Fibroblast of skin of back (primary cell): Measurements from ENCODE around the gene SH3PXD2A.
"Not testable (repeated sequence)": the region's sequence is repeated elsewhere in the genome, so short reads cannot be mapped to it uniquely, and the experiment has no call there.

Experiments used
- DNase-seq: peaks from one replicate; pipeline ENCODE4 v3.0.0-alpha.2; 2013

SH3PXD2A gene

GRCh38 chr10:103637927-103638557, 217.3 kb downstream of the SH3PXD2A start:
- DNase-seq = peak; percentile 39

- no peak for DNase-seq
These were observed 218.4 kb downstream of the SH3PXD2A start for GRCh38 chr10:103637011-103637410.

- no peak for DNase-seq
These were observed 218.9 kb downstream of the SH3PXD2A start for GRCh38 chr10:103636492-103636891.

GRCh38 chr10:103635580-103635979, 219.8 kb downstream of the SH3PXD2A start:
- DNase-seq = no peak

GRCh38 chr10:103633846-103634245, 221.5 kb downstream of the SH3PXD2A start:
- DNase-seq = no peak

GRCh38 chr10:103632871-103633270, 222.5 kb downstream of the SH3PXD2A start:
- DNase-seq = not testable (repeated sequence)

GRCh38 chr10:103632247-103632642, 223.1 kb downstream of the SH3PXD2A start:
- DNase-seq = no peak

- DNase-seq = no peak
These were observed 225.2 kb downstream of the SH3PXD2A start for GRCh38 chr10:103630156-103630555.

- DNase-seq = no peak
These were observed 225.8 kb downstream of the SH3PXD2A start for GRCh38 chr10:103629581-103629980.

- no peak for DNase-seq
These were observed 227.5 kb downstream of the SH3PXD2A start for GRCh38 chr10:103627893-103628292.

GRCh38 chr10:103627111-103627892, 228.1 kb downstream of the SH3PXD2A start:
- DNase-seq = no peak

GRCh38 chr10:103626178-103626577, 229.2 kb downstream of the SH3PXD2A start:
- no peak for DNase-seq

GRCh38 chr10:103622935-103623574, 232.3 kb downstream of the SH3PXD2A start:
- DNase-seq = no peak

- no peak for DNase-seq
These were observed 233.1 kb downstream of the SH3PXD2A start for GRCh38 chr10:103622286-103622685.

GRCh38 chr10:103621783-103622125, 233.6 kb downstream of the SH3PXD2A start:
- no peak for DNase-seq

- no peak for DNase-seq
These were observed 234.2 kb downstream of the SH3PXD2A start for GRCh38 chr10:103620891-103621782.

- DNase-seq = no peak
These were observed 235.0 kb downstream of the SH3PXD2A start for GRCh38 chr10:103620352-103620740.

GRCh38 chr10:103619424-103620351, 235.7 kb downstream of the SH3PXD2A start:
- DNase-seq = no peak

- DNase-seq = peak; percentile 13
These were observed 236.6 kb downstream of the SH3PXD2A start for GRCh38 chr10:103618575-103619423.

GRCh38 chr10:103617602-103618385, 237.6 kb downstream of the SH3PXD2A start:
- no peak for DNase-seq
